HUES48 (cell line): Measurements from ENCODE around the gene NHSL2.
"Not testable (repeated sequence)": the region's sequence is repeated elsewhere in the genome, so short reads cannot be mapped to it uniquely, and the experiment has no call there.

Experiments
- H3K27ac ChIP-seq: one replicate; pipeline ENCODE4 v1.7.0; 2013; ENCODE audit warnings: low read depth, low read length, inconsistent platforms
- H3K27me3 ChIP-seq: 2 replicates; pipeline ENCODE4 v1.6.1; 2013; ENCODE audit warnings: mild to moderate bottlenecking, low read length; ENCODE audit not compliant: control insufficient read depth, insufficient read depth
- H3K36me3 ChIP-seq: 2 replicates; pipeline ENCODE4 v1.6.1; 2013; ENCODE audit warnings: low read length; ENCODE audit not compliant: control insufficient read depth, insufficient read depth
- H3K4me1 ChIP-seq: 2 replicates; pipeline ENCODE4 v1.6.1; 2013; ENCODE audit warnings: mild to moderate bottlenecking, low read length; ENCODE audit not compliant: control insufficient read depth, insufficient read depth
- H3K4me3 ChIP-seq: 2 replicates; pipeline ENCODE4 v1.5.1; 2013; ENCODE audit warnings: mild to moderate bottlenecking, low read depth, low read length
- H3K9ac ChIP-seq: 2 replicates; pipeline ENCODE4 v1.6.1; 2013; ENCODE audit warnings: mild to moderate bottlenecking, low read depth, low read length, moderate library complexity
- H3K9me3 ChIP-seq: 2 replicates; pipeline ENCODE4 v1.6.1; 2013; ENCODE audit warnings: low read length; ENCODE audit not compliant: control insufficient read depth, insufficient read depth

Gene NHSL2

GRCh38 chrX:72142794-72143608 lies 232.4 kb downstream of the NHSL2 start:
- no peaks in the 10 kb centered on the region for H3K4me1 ChIP-seq
- peaks cover 29% of the 10 kb centered on the region for H3K36me3 ChIP-seq
- peaks cover 19% of the 10 kb centered on the region for H3K9me3 ChIP-seq
- no peak overlapping the region for H3K9ac ChIP-seq
- no peaks in the 10 kb centered on the region for H3K27me3 ChIP-seq
- H3K4me3 ChIP-seq, result no peak overlapping the region
- H3K27ac ChIP-seq, result no peak overlapping the region

GRCh38 chrX:72143609-72143907 lies 232.9 kb downstream of the NHSL2 start:
- peaks cover 24% of the 10 kb centered on the region for H3K36me3 ChIP-seq
- H3K9me3 ChIP-seq, result peaks cover 15% of the 10 kb centered on the region
- no peak overlapping the region for H3K9ac ChIP-seq
- H3K4me1 ChIP-seq, result no peaks in the 10 kb centered on the region
- no peaks in the 10 kb centered on the region for H3K27me3 ChIP-seq
- H3K27ac ChIP-seq, result no peak overlapping the region
- no peak overlapping the region for H3K4me3 ChIP-seq

- no peak overlapping the region for H3K4me3 ChIP-seq
- H3K36me3 ChIP-seq, result peaks cover 10% of the 10 kb centered on the region
- H3K4me1 ChIP-seq, result no peaks in the 10 kb centered on the region
- no peaks in the 10 kb centered on the region for H3K27me3 ChIP-seq
- no peak overlapping the region for H3K9ac ChIP-seq
- peaks cover 11% of the 10 kb centered on the region for H3K9me3 ChIP-seq
- H3K27ac ChIP-seq, result no peak overlapping the region
Observed at GRCh38 chrX:72145181-72145580, 234.5 kb downstream of the NHSL2 start.

GRCh38 chrX:72146527-72146926 lies 235.9 kb downstream of the NHSL2 start:
- Histone ChIP-seq H3K9me3 (peaks cover 14% of the 10 kb centered on the region), H3K27me3 (no peaks in the 10 kb centered on the region), H3K36me3 (peaks cover 10% of the 10 kb centered on the region), H3K4me1 (no peaks in the 10 kb centered on the region), H3K27ac (no peak overlapping the region), H3K4me3 (no peak overlapping the region), H3K9ac (no peak overlapping the region)

DNA sequence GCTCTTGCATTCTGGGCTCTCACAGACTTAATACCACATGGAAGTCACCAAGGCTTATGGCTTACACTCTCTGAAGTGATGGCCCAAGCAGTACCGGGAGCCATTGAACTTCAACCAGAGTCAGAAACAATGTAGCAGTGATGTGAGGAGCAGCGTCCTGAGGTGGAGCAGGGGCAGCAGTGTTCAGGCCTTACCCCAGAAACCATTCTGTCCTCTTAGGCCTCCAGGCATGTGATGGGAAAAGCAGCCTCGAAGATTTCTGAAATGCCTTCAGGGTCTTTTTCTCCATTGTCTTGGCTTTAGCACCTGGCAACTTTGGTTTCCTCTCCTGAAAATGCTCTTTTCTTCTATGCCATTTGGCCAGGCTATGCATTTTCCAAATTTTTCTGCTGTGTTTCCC lies 248.1 kb downstream of the NHSL2 start:
- H3K4me1 ChIP-seq, result no peaks in the 10 kb centered on the region

DNA sequence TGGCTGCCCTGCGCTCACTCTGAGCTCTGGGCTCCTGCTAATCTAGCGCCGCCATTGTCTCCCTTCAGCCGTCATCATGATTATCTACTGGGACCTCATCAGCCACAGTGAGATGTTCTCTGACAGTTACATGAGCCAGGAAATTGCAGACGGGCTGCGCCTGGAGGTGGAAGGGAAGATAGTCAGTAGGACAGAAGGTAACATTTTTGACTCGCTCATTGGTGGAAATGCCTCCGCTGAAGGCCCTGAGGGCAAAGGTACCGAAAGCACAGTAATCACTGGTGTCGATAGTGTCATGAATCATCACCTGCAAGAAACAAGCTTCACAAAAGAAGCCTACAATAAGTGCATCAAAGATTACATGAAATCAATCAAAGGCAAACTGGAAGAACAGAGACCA lies 249.1 kb downstream of the NHSL2 start:
- Histone ChIP-seq H3K4me1 (no peaks in the 10 kb centered on the region), H3K27ac (no peak overlapping the region), H3K9me3 (peaks cover 24% of the 10 kb centered on the region), H3K27me3 (no peaks in the 10 kb centered on the region), H3K4me3 (no peak overlapping the region), H3K36me3 (no peaks in the 10 kb centered on the region), H3K9ac (no peak overlapping the region)

More for the DNA sequence above, 248.1 kb downstream of the NHSL2 start:
- peaks cover 24% of the 10 kb centered on the region for H3K9me3 ChIP-seq
- H3K27me3 ChIP-seq, result no peaks in the 10 kb centered on the region
- no peak overlapping the region for H3K9ac ChIP-seq
- H3K36me3 ChIP-seq, result no peaks in the 10 kb centered on the region
- H3K4me3 ChIP-seq, result no peak overlapping the region
- H3K27ac ChIP-seq, result no peak overlapping the region

DNA sequence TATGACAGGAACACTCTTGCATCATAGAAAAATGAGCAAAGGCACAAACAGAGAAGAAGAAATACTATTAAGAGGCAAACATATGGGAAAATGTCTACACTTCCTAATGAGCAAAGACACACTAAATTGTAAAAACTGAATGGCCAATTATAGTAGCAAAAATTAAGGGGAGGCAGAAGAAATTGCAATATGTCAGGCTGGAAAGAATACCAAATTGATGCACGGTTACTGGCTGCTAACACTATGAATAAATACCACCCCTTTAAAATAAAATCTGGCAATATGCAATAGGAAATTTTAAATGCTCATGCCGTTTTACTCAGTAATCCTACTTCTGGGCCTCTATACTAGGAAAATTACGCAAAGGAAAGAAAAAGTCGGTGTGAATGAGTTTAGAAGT lies 254.9 kb downstream of the NHSL2 start:
- no peaks in the 10 kb centered on the region; the same call in 1 of the 2 replicates for H3K9me3 ChIP-seq
- no peaks in the 10 kb centered on the region for H3K36me3 ChIP-seq
- no peaks in the 10 kb centered on the region for H3K27me3 ChIP-seq
- no peak overlapping the region for H3K27ac ChIP-seq
- H3K9ac ChIP-seq, result no peak overlapping the region
- H3K4me3 ChIP-seq, result no peak overlapping the region
- H3K4me1 ChIP-seq, result no peaks in the 10 kb centered on the region

- Histone ChIP-seq H3K4me3 (no peak overlapping the region), H3K27me3 (no peaks in the 10 kb centered on the region), H3K4me1 (no peaks in the 10 kb centered on the region), H3K36me3 (no peaks in the 10 kb centered on the region), H3K9ac (no peak overlapping the region), H3K27ac (no peak overlapping the region), H3K9me3 (peaks cover 2% of the 10 kb centered on the region; the same call in 1 of the 2 replicates)
Observed at GRCh38 chrX:72169008-72169728, 258.5 kb downstream of the NHSL2 start.

- peaks cover 23% of the 10 kb centered on the region; the same call in 1 of the 2 replicates for H3K9me3 ChIP-seq
- not testable (repeated sequence) for H3K4me3 ChIP-seq, H3K36me3 ChIP-seq, H3K4me1 ChIP-seq, H3K9ac ChIP-seq, H3K27ac ChIP-seq, H3K27me3 ChIP-seq
Observed at GRCh38 chrX:72176289-72176688, 265.6 kb downstream of the NHSL2 start.

DNA sequence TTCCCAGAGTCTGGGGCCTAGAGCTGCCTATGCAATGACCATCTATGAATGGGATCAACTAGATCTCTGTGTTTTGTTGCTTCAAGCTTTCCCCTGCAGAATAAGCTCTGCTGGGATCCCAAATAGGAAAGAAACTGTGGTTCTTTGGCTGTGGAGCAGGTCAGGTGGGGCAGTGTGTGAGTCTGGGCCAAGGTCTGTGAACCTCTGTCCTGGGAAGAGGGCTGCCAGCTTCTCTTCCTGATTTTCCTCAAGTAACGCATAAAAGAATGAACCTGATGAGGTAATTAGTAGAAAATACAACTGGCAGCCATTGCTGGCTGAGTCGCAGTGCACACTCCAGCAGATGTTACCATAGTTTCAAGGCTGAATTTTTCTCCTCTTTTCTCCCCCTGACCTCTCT lies 266.3 kb downstream of the NHSL2 start:
- no peaks in the 10 kb centered on the region for H3K27me3 ChIP-seq
- H3K9me3 ChIP-seq, result peaks cover 23% of the 10 kb centered on the region; the same call in 1 of the 2 replicates
- H3K4me1 ChIP-seq, result no peaks in the 10 kb centered on the region
- no peak overlapping the region for H3K27ac ChIP-seq
- no peak overlapping the region for H3K4me3 ChIP-seq
- no peak overlapping the region for H3K9ac ChIP-seq
- no peaks in the 10 kb centered on the region for H3K36me3 ChIP-seq

DNA sequence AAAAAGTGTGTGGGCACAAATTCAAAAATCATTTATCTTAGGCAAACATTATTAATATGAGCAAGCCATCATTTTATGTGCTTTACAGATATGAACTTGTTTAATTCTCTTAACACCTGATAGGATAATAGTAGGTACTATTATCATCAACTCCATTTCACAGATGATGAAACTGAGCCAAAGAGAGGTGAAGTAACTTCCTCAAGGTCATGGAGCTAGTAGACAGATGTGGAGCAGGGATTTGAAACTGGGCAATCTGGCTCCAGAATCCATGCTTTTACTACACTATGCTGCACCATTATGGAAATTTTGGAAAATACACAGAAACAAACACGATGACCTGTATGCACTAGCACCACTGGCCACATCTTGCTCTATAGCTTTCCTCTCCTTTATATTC lies 269.9 kb downstream of the NHSL2 start:
- Histone ChIP-seq H3K27me3 (no peaks in the 10 kb centered on the region), H3K9me3 (peaks cover 30% of the 10 kb centered on the region), H3K27ac (peak overlapping the region; percentile 96), H3K4me3 (peak overlapping the region; percentile 98), H3K36me3 (no peaks in the 10 kb centered on the region), H3K4me1 (no peaks in the 10 kb centered on the region), H3K9ac (peak overlapping the region; percentile 91)
